ENCODE results near the gene CHST3.

GRCh38 chr10:72061491-72061890 lies 97.3 kb downstream of the CHST3 start:
- no peak for TF ChIP-seq CTCF (IDR thresholded peaks at IDR 0.05)
- no peak for TF ChIP-seq POLR2A (IDR thresholded peaks at IDR 0.05)

All from lower leg skin (tissue), 3 donors.